Measurements from ENCODE around the gene CYP3A4.
"Not testable (repeated sequence)": the region's sequence is repeated elsewhere in the genome, so short reads cannot be mapped to it uniquely, and the experiment has no call there.

Gene CYP3A4

GRCh38 chr7:99791667-99792369 is 7.8 kb upstream of the CYP3A4 start:
- no peak for DNase-seq

GRCh38 chr7:99791021-99791420 is 7.0 kb upstream of the CYP3A4 start:
- DNase-seq: no peak

GRCh38 chr7:99790407-99790806 is 6.4 kb upstream of the CYP3A4 start:
- no peak for DNase-seq

- DNase-seq: no peak
These were observed 5.6 kb upstream of the CYP3A4 start for GRCh38 chr7:99789441-99790070.

GRCh38 chr7:99788554-99788953 is 4.6 kb upstream of the CYP3A4 start:
- DNase-seq: peak; percentile 9

- no peak for DNase-seq
These were observed 2.8 kb upstream of the CYP3A4 start for GRCh38 chr7:99786726-99787335.

GRCh38 chr7:99785654-99786053 is 1.7 kb upstream of the CYP3A4 start:
- DNase-seq: not testable (repeated sequence)

GRCh38 chr7:99782012-99782953 is 1.7 kb downstream of the CYP3A4 start:
- no peak for DNase-seq

GRCh38 chr7:99780588-99780987 is 3.4 kb downstream of the CYP3A4 start:
- no peak for DNase-seq

- DNase-seq: no peak
These were observed 4.0 kb downstream of the CYP3A4 start for GRCh38 chr7:99779949-99780348.

- no peak for DNase-seq
These were observed 5.1 kb downstream of the CYP3A4 start for GRCh38 chr7:99778880-99779279.

- DNase-seq: peak; percentile 7
These were observed 10.6 kb downstream of the CYP3A4 start for GRCh38 chr7:99773395-99773794.

GRCh38 chr7:99772565-99772964 is 11.4 kb downstream of the CYP3A4 start:
- DNase-seq: no peak

- DNase-seq: not testable (repeated sequence)
These were observed 14.5 kb downstream of the CYP3A4 start for GRCh38 chr7:99769494-99769893.

- DNase-seq: peak; percentile 13
These were observed 15.5 kb downstream of the CYP3A4 start for GRCh38 chr7:99768471-99768870.

- DNase-seq: no peak
These were observed 16.3 kb downstream of the CYP3A4 start for GRCh38 chr7:99767662-99768061.

- no peak for DNase-seq
These were observed 17.4 kb downstream of the CYP3A4 start for GRCh38 chr7:99766484-99767099.

GRCh38 chr7:99764478-99764877 is 19.5 kb downstream of the CYP3A4 start:
- no peak for DNase-seq

GRCh38 chr7:99762680-99763327 is 21.2 kb downstream of the CYP3A4 start:
- DNase-seq: no peak

- no peak for DNase-seq
These were observed 28.9 kb downstream of the CYP3A4 start for GRCh38 chr7:99755085-99755484.

GRCh38 chr7:99752356-99752755 is 31.6 kb downstream of the CYP3A4 start:
- no peak for DNase-seq

Measured in activated CD4-positive, alpha-beta T cell treated with anti-CD3 and anti-CD28 coated beads, Interleukin-2, Interleukin-6, amounts not matched to agents 100 ng/mL and 50 ng/mL, durations not matched to agents 16 hours and 8 hours (primary cell).